ENCODE results near the gene LRRC75A.

The LRRC75A gene

GRCh38 chr17:16461606-16461866 lies 30.5 kb downstream of the LRRC75A start:
- TF ChIP-seq CTCF (IDR thresholded peaks at IDR 0.05): no peak

GRCh38 chr17:16460796-16461605 lies 31.0 kb downstream of the LRRC75A start:
- no peak for TF ChIP-seq CTCF (IDR thresholded peaks at IDR 0.05)

- TF ChIP-seq CTCF (IDR thresholded peaks at IDR 0.05): no peak
These were observed 32.0 kb downstream of the LRRC75A start for GRCh38 chr17:16459855-16460550.

- no peak for TF ChIP-seq CTCF (IDR thresholded peaks at IDR 0.05)
These were observed 32.7 kb downstream of the LRRC75A start for GRCh38 chr17:16459271-16459670.

- TF ChIP-seq CTCF (IDR thresholded peaks at IDR 0.05): no peak
These were observed 35.2 kb downstream of the LRRC75A start for GRCh38 chr17:16456742-16457316.

- no peak for TF ChIP-seq CTCF (IDR thresholded peaks at IDR 0.05)
These were observed 35.8 kb downstream of the LRRC75A start for GRCh38 chr17:16455997-16456741.

GRCh38 chr17:16453493-16453851 lies 38.5 kb downstream of the LRRC75A start:
- no peak; the same call in 1 of the 2 replicates for TF ChIP-seq CTCF (IDR thresholded peaks at IDR 0.05)

Data from LNCAP (cell line).